Measurements from ENCODE around the gene PLEKHA1.

DNA sequence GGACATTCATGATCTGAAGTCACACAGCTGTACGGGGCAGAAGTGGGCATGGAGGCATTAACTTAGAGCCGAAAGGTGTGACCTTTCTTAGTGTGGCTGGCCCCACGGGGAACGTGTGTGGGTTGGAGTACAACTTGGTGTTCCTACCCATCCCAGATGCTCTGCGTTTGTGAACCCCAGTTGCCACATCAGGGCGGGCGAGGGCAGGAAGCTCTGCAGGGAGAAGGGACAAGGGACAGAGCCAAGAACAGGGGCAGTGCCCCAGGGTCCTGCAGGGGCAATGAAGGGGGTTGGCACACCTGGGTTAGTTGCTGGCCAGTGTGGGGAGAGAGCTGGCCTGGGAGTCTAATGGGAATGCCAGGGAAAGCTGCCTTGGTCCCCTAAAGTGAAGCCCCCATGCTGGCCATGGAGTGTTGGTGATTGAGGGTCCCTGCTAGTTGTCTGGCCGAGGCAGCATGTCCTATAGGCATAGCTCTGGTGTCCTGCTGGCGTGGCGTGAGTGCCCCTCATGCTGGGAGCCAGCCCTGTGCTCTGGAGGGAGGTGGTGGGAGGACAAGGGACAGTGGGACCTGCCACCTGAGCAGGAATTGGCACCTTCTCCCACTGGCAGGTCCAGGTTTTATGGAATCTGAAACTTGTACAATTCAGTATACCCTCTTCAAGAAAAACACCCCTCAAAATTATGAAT, 105.8 kb downstream of the PLEKHA1 start:
- no peak for TF ChIP-seq POLR2A (IDR thresholded peaks at IDR 0.05; ENCODE audit: low read length)
- TF ChIP-seq GATA1 (IDR thresholded peaks at IDR 0.05; ENCODE audit: low read depth, low read length) = no peak

Measured in erythroblast (primary cell).